NCI-H2171 (cell line): ENCODE results near the gene DAZAP1.
A peak's percentile ranks its signal among the peaks of the same experiment; 100 is the strongest.
"Not testable (repeated sequence)": the region's sequence is repeated elsewhere in the genome, so short reads cannot be mapped to it uniquely, and the experiment has no call there.

Source experiments
- DNase-seq: peaks from one replicate; lab custom pipeline; 2025; lab: John Stamatoyannopoulos, UW

Gene DAZAP1

GRCh38 chr19:1425902-1426301 is 18.5 kb downstream of the DAZAP1 start:
- DNase-seq = no peak

GRCh38 chr19:1426736-1427135 is 19.4 kb downstream of the DAZAP1 start:
- DNase-seq = no peak

- DNase-seq = no peak
Observed at GRCh38 chr19:1427221-1427920, 20.0 kb downstream of the DAZAP1 start.

DNA sequence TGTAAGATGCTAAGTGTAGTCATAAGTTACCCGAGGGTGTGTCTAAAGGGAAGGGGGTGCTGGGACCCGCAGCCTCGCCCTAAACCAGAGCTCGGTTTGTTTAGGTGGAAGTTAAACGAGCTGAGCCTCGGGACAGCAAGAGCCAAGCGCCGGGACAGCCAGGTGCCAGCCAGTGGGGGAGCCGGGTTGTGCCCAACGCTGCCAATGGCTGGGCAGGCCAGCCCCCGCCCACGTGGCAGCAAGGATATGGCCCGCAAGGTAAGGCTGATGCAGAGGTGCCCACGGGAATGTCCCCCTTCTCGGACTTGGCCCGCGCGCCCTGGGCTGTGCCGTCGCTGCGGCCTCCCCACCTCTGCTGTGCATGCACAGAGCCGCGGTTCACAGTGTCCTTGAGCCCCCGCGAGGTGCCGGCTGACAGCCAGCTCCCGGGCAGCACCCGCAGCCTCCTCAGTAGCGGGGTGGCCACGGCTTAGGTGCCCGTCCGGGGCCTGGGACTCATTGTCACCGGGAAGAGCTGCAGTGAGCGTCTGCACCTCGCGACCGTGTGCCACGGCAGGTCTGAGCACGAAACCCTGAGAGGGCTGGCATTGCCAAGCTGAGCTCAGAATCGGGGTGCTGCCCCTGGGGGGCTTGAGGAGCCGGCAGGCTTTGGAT is 21.5 kb downstream of the DAZAP1 start:
- DNase-seq = no peak

GRCh38 chr19:1429750-1430149 is 22.4 kb downstream of the DAZAP1 start:
- no peak for DNase-seq

DNA sequence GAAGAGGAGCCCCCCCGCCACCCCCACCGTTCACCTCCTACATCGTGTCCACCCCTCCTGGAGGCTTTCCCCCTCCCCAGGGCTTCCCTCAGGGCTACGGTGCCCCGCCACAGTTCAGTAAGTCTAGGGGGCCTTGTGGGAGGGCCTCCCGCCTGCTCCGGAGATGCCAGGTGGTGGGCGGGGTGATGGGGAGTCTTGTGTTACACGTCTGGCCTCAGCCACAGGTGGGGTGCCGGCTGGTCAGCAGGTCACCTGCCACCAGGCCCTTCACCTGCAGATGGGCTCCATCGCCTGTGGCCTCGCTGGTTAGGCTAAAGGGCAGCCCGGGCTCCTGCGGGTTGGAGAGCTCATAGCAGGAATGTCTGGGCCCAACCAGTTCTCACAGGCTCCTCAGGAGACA is 22.9 kb downstream of the DAZAP1 start:
- DNase-seq = no peak

- DNase-seq = no peak
Observed at GRCh38 chr19:1431759-1432506, 24.5 kb downstream of the DAZAP1 start.

GRCh38 chr19:1432507-1432887 is 25.1 kb downstream of the DAZAP1 start:
- no peak for DNase-seq

- DNase-seq = no peak
Observed at GRCh38 chr19:1433119-1434039, 26.0 kb downstream of the DAZAP1 start.

DNA sequence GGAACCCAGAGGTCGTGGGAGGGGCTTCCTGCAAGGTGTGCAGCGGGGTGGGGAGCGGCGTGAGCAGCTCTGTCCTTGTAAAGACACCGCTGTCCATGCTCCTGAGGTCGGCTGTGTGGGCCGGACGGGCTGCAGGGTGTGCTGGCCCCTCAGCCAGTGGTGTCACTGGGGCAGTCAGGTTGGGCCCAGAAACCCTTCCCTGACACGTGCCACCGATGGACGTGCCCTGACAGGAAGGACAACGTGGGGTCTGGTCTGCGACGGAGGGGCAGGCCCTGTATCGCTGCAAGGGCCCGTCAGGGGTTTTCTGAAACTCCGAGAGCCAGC is 26.6 kb downstream of the DAZAP1 start:
- DNase-seq = no peak

DNA sequence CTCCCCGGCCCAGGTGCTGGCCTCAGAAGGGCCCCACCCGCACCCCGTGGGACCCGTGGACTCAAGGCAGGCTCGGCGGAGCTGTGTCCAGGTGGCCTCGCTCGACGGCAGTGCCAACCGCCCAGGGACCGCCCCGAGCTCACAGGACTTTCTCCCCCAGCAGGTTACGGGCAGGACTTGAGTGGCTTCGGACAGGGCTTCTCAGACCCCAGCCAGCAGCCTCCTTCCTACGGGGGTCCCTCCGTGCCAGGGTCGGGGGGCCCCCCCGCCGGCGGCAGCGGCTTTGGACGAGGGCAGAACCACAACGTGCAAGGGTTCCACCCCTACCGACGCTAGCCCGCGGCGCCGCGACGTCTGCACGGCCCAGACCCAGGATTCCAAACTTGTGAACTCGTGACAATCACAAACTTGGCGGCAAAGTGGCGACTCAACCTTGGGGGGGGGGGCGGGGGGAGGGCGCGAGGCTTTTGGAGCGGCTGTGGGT is 27.2 kb downstream of the DAZAP1 start:
- no peak for DNase-seq

GRCh38 chr19:1435378-1435989 is 28.1 kb downstream of the DAZAP1 start:
- DNase-seq = no peak

- no peak for DNase-seq
Observed at GRCh38 chr19:1437609-1438008, 30.2 kb downstream of the DAZAP1 start.

DNA sequence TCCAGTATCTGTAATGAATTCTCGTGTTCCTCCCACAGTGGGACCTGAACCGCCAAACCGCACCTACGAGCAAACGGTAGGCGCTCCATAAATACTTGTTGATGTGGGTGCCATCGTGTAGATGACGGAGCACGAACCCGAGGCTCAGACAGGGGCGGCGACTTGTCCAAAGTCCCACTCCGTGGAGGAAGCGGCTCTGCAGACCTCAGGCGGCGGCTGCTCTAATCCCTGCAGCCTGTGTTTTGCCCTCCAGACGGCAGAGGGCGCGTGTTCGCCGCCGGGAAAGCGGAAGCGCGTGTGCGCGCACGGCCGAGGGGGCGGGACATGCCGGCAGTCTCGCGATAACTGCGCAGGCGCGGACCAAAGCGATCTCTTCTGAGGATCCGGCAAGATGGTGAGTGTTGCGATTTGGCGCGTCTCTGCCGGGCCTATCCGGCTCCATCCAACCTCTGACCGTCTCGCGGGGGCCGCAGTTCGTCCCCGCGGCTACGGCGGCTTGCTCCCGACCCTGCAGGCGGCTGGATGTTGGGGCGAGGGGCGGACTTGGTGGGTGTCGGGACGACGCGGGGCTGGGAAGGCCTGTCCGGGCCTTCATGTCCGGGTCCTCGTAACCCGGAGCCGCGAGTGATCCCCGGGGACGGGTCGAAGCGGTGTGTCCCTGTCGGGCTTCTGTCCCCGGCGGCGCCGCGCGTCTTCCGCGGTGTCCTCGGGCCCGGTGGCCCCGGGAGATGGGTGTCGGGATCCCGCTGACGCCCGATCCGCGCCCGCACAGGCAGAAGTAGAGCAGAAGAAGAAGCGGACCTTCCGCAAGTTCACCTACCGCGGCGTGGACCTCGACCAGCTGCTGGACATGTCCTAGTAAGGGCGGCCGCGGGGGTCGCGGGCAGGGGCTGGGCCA is 30.9 kb downstream of the DAZAP1 start, which contains the start of gene RPS15:
Gene RPS15 (plus strand): TSS at position 362 of the 898 bp plus-strand sequence. CDS start 30 bp downstream, at position 392.
- DNase-seq = peak; percentile 92

DNA sequence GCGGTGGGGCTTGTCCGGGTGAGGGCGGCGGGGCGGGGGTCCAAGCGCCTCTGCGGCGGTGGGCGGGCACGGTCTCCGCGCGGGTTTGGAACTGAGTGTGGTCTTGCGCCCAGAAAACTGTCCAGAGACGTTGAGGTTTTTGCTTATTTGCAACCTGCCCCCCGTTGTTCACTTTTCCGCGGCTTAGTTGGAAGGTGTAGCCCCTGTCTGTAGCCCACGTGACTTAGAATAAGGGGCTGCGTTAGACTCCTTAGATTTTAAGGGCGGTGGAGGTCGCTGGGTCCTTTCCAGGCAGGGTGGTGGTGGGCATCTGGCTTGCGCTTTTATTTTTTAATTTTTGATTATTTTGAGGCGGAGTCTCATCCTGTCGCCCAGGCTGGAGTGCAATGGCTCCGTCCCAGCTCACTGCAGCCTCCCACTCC is 31.6 kb downstream of the DAZAP1 start:
- no peak for DNase-seq

GRCh38 chr19:1439525-1440417 is 32.4 kb downstream of the DAZAP1 start:
- not testable (repeated sequence) for DNase-seq

- DNase-seq = no peak
Observed at GRCh38 chr19:1440418-1440801, 33.0 kb downstream of the DAZAP1 start.

- DNase-seq = no peak
Observed at GRCh38 chr19:1441022-1441426, 33.6 kb downstream of the DAZAP1 start.

- no peak for DNase-seq
Observed at GRCh38 chr19:1441677-1442438, 34.5 kb downstream of the DAZAP1 start.
